Peyer's patch (tissue), 4 donors: ENCODE data around the gene COG8. TPM values are rescaled to one million over a fixed set of nuclear protein-coding genes. Genes with fewer than 3 reads are reported as not detected.
A peak's percentile ranks its signal among the peaks of the same experiment; 100 is the strongest.

ENCODE experiments used
- DNase-seq, 3 donors: peaks; one replicate each; pipeline ENCODE4 v3.0.0-alpha.2; 2017 to 2019
- H3K27ac ChIP-seq, 4 donors: fragments of 200-600 bp; sonication (generic); one replicate each; pipeline ENCODE4 v1.5.1; 2016 to 2019
- H3K27me3 ChIP-seq, 2 donors: fragments of 200-600 bp; sonication (generic); one replicate each; pipeline ENCODE4 v1.5.1; 2019
- H3K36me3 ChIP-seq, 3 donors: fragments of 200-600 bp; sonication (generic); one replicate each; pipeline ENCODE4 v1.5.1; 2016 to 2019
- H3K4me1 ChIP-seq, 4 donors: fragments of 200-600 bp; sonication (generic); one replicate each; pipeline ENCODE4 v1.5.1; 2016 to 2019
- H3K4me3 ChIP-seq, 4 donors: fragments of 200-600 bp; sonication (generic); 1 replicate in 3 of 4; 2 replicates in 1 of 4; pipeline ENCODE4 v1.5.1; 2016 to 2019; ENCODE audit warnings: mild to moderate bottlenecking in 1 of 4
- H3K9me3 ChIP-seq, 4 donors: fragments of 200-600 bp; sonication (generic); one replicate each; pipeline ENCODE4 v1.5.1; 2016 to 2019; ENCODE audit warnings: mild to moderate bottlenecking in 1 of 4
- CTCF ChIP-seq, 6 experiments: fragments of 450-650 bp in 4 of 6; fragments of 200-600 bp in 2 of 6; sonication (generic) in 1 of 6; IDR thresholded peaks; one replicate each; pipeline ENCODE4 v1.5.1; 2017 to 2019; ENCODE audit warnings: antibody characterized with exemption in 6 of 6, mild to moderate bottlenecking in 3 of 6, moderate library complexity in 1 of 6
- POLR2A ChIP-seq, 2 donors: fragments of 450-650 bp; IDR thresholded peaks; one replicate each; pipeline ENCODE4 v1.5.1; 2017; ENCODE audit warnings: antibody characterized with exemption in 2 of 2, mild to moderate bottlenecking in 2 of 2, moderate library complexity in 2 of 2
- total RNA-seq, 4 donors: library from RNA; depleted of rRNA; stranded (reverse); fragments of >200 nt; gene quantifications; one replicate each; pipeline ENCODE4 v1.1.0, GENCODE V29; 2016

Gene COG8
- total RNA-seq, 4 donors from 2014 or later = 57.3 to 79.5 (median 77.0) TPM

GRCh38 chr16:69345923-69346322 lies 6.6 kb upstream of the COG8 start:
- Histone ChIP-seq H3K27me3 (no peaks in the 10 kb centered on the region), H3K9me3 (no peaks in the 10 kb centered on the region), H3K4me1 (peaks cover 0 to 12% (median under 1%) of the 10 kb centered on the region in 4 donors), H3K27ac (peak overlapping the region in 1 of 4 donors; percentile 13), H3K36me3 (peaks cover 0 to 28% (median 0%) of the 10 kb centered on the region in 3 donors), H3K4me3 (no peak overlapping the region)
- no peak for DNase-seq
- TF ChIP-seq CTCF (IDR thresholded peaks at IDR 0.05) (no peak), POLR2A (IDR thresholded peaks at IDR 0.05) (no peak)

GRCh38 chr16:69344171-69344570 lies 4.8 kb upstream of the COG8 start:
- DNase-seq = no peak
- H3K27ac ChIP-seq = no peak overlapping the region
- peaks cover 0 to 24% (median 8%) of the 10 kb centered on the region in 4 donors for H3K4me1 ChIP-seq
- H3K27me3 ChIP-seq = no peaks in the 10 kb centered on the region
- H3K9me3 ChIP-seq = no peaks in the 10 kb centered on the region
- no peak for TF ChIP-seq POLR2A (IDR thresholded peaks at IDR 0.05)
- TF ChIP-seq CTCF (IDR thresholded peaks at IDR 0.05) = no peak
- H3K4me3 ChIP-seq = no peak overlapping the region
- peaks cover 0 to 21% (median 0%) of the 10 kb centered on the region in 3 donors for H3K36me3 ChIP-seq

- H3K27me3 ChIP-seq = no peaks in the 10 kb centered on the region
- peak overlapping the region; percentile 78 to 93 (median 85) for H3K4me3 ChIP-seq
- no peak for DNase-seq
- peaks cover 0 to 36% (median 0%) of the 10 kb centered on the region in 3 donors for H3K36me3 ChIP-seq
- peaks cover 6 to 37% (median 12%) of the 10 kb centered on the region in 4 donors for H3K4me1 ChIP-seq
- TF ChIP-seq POLR2A (IDR thresholded peaks at IDR 0.05) = no peak
- no peaks in the 10 kb centered on the region for H3K9me3 ChIP-seq
- peak overlapping the region; percentile 84 to 97 (median 92) for H3K27ac ChIP-seq
These were observed 806 bp upstream of the COG8 start for GRCh38 chr16:69340095-69340644.

- peak overlapping the region; percentile 78 to 93 (median 85) for H3K4me3 ChIP-seq
- DNase-seq = no peak
- H3K27ac ChIP-seq = peak overlapping the region; percentile 84 to 97 (median 92)
- TF ChIP-seq POLR2A (IDR thresholded peaks at IDR 0.05) = no peak
- no peak for TF ChIP-seq CTCF (IDR thresholded peaks at IDR 0.05)
- no peaks in the 10 kb centered on the region for H3K9me3 ChIP-seq
- no peaks in the 10 kb centered on the region for H3K27me3 ChIP-seq
- H3K36me3 ChIP-seq = peaks cover 0 to 51% (median 0%) of the 10 kb centered on the region in 3 donors
- peaks cover 6 to 37% (median 12%) of the 10 kb centered on the region in 4 donors for H3K4me1 ChIP-seq
These were observed 641 bp downstream of the COG8 start for GRCh38 chr16:69338557-69339288.

GRCh38 chr16:69334696-69335095 lies 4.7 kb downstream of the COG8 start:
- no peaks in the 10 kb centered on the region for H3K27me3 ChIP-seq
- DNase-seq = no peak
- H3K9me3 ChIP-seq = no peaks in the 10 kb centered on the region
- H3K4me1 ChIP-seq = peaks cover 0 to 14% (median 8%) of the 10 kb centered on the region in 4 donors
- H3K36me3 ChIP-seq = peaks cover 0 to 52% (median 0%) of the 10 kb centered on the region in 3 donors
- no peak for TF ChIP-seq CTCF (IDR thresholded peaks at IDR 0.05)
- no peak for TF ChIP-seq POLR2A (IDR thresholded peaks at IDR 0.05)
- H3K4me3 ChIP-seq = no peak overlapping the region
- no peak overlapping the region for H3K27ac ChIP-seq
